Measurements from ENCODE around the gene ZNF30. TPM values are rescaled to one million over a fixed set of nuclear protein-coding genes. Genes with fewer than 3 reads are reported as not detected.

ZNF30 gene
- total RNA-seq, 1 experiment from 2014 or later = 8.3 TPM

GRCh38 chr19:34974646-34975045 lies 47.9 kb downstream of the ZNF30 start:
- H2AK5ac ChIP-seq (ENCODE audit: insufficient read length, low read length) = no peak overlapping the region
- H3K4ac ChIP-seq (ENCODE audit: low read depth, low read length) = no peak overlapping the region
- H3K4me2 ChIP-seq (ENCODE audit: insufficient read depth, insufficient read length, low read length) = no peak overlapping the region
- H3K23me2 ChIP-seq (ENCODE audit: insufficient read length, low read depth, low read length, poor library complexity, severe bottlenecking) = no peaks in the 10 kb centered on the region
- H2BK15ac ChIP-seq (ENCODE audit: low read depth, low read length) = no peak overlapping the region
- H3K27me3 ChIP-seq (ENCODE audit: insufficient read depth, low read length) = no peaks in the 10 kb centered on the region
- H3K4me1 ChIP-seq (ENCODE audit: insufficient read depth, low read length) = no peaks in the 10 kb centered on the region
- H2BK5ac ChIP-seq (ENCODE audit: insufficient read length, low read length) = no peak overlapping the region
- H3K9me3 ChIP-seq (ENCODE audit: control insufficient read depth, low read depth, low read length) = peaks cover 9% of the 10 kb centered on the region
- H4K8ac ChIP-seq (replicated peaks; ENCODE audit: insufficient read length, low read depth, low read length) = no peak overlapping the region
- Mint-ChIP-seq H3K4me3 (no peak overlapping the region), H3K4me1 (peaks cover 12 to 14% of the 10 kb centered on the region in 2 experiments), H3K36me3 (ENCODE audit: insufficient read depth in 1 of 3, low read depth in 3 of 3) (peaks cover 8 to 18% (median 14%) of the 10 kb centered on the region in 3 experiments), H3K27ac (no peak overlapping the region), H3K27me3 (ENCODE audit: low read depth) (peaks cover 15% of the 10 kb centered on the region), H3K9me3 (peaks cover 27% of the 10 kb centered on the region in 2 experiments)
- H3K18ac ChIP-seq (ENCODE audit: insufficient read length, low read depth, low read length) = no peak overlapping the region
- H3K79me1 ChIP-seq (ENCODE audit: insufficient read depth, low read depth, low read length, poor library complexity, severe bottlenecking) = no peaks in the 10 kb centered on the region
- no peaks in the 10 kb centered on the region for H3K79me2 ChIP-seq (ENCODE audit: insufficient read depth, low read length)
- no peak overlapping the region for H3K14ac ChIP-seq (ENCODE audit: insufficient read depth, low read length)
- H2AFZ ChIP-seq (ENCODE audit: low read length) = no peak overlapping the region
- H3K9ac ChIP-seq (ENCODE audit: extremely low read depth, insufficient read length, low read length) = no peak overlapping the region
- no peak overlapping the region for H3K56ac ChIP-seq (ENCODE audit: insufficient read length, low read depth, low read length)
- H3T11ph ChIP-seq (ENCODE audit: low read length) = no peak overlapping the region
- no peak overlapping the region for H2BK120ac ChIP-seq (ENCODE audit: low read depth, low read length, poor library complexity, severe bottlenecking)
- TF ChIP-seq CTCF (conservative IDR thresholded peaks at IDR 0.05) = no peak
- H4K91ac ChIP-seq (ENCODE audit: insufficient read length, low read depth, low read length) = no peak overlapping the region
- H3K27ac ChIP-seq (ENCODE audit: insufficient read length, low read depth, low read length) = no peak overlapping the region
- DNase-seq = no peak
- no peak overlapping the region for H2BK12ac ChIP-seq (ENCODE audit: insufficient read length, low read depth, low read length)
- no peak overlapping the region for H4K5ac ChIP-seq (ENCODE audit: insufficient read length, low read depth, low read length)
- no CpG with 5 or more reads among the region's 5 CpGs for WGBS (ENCODE audit: extremely low coverage, insufficient read length, low lambda C conversion rate)
- H3K23ac ChIP-seq (ENCODE audit: insufficient read length, low read depth, low read length) = no peak overlapping the region
- no peaks in the 10 kb centered on the region for H4K20me1 ChIP-seq (ENCODE audit: control insufficient read depth, insufficient read depth, insufficient read length)
- no peak overlapping the region for H2BK20ac ChIP-seq (ENCODE audit: low read depth, low read length, poor library complexity, severe bottlenecking)

All from H9 (cell line).